Cardiac fibroblast (primary cell): ENCODE measurements around the gene HINT2.
A peak's percentile ranks its signal among the peaks of the same experiment; 100 is the strongest.

Experiments
- DNase-seq, 2 donors: peaks; one replicate each; pipeline versions ENCODE4 v3.0.0 to v3.0.0-alpha.2; 2010; ENCODE audit warnings: low read depth in 2 of 2
- H3K4me3 ChIP-seq, 2 donors: replicated peaks in 1 of 2; 1 replicate in 1 of 2; 2 replicates in 1 of 2; pipeline ENCODE4 v1.5.1; 2011; ENCODE audit warnings: low read depth in 2 of 2, low read length in 2 of 2, mild to moderate bottlenecking in 2 of 2, moderate library complexity in 1 of 2
- TF ChIP-seq, protein P1 (sequence below): IDR thresholded peaks from one replicate; pipeline ENCODE4 v1.5.1; 2011; ENCODE audit warnings: low read depth, mild to moderate bottlenecking, low read length, inconsistent platforms

Gene HINT2

DNA sequence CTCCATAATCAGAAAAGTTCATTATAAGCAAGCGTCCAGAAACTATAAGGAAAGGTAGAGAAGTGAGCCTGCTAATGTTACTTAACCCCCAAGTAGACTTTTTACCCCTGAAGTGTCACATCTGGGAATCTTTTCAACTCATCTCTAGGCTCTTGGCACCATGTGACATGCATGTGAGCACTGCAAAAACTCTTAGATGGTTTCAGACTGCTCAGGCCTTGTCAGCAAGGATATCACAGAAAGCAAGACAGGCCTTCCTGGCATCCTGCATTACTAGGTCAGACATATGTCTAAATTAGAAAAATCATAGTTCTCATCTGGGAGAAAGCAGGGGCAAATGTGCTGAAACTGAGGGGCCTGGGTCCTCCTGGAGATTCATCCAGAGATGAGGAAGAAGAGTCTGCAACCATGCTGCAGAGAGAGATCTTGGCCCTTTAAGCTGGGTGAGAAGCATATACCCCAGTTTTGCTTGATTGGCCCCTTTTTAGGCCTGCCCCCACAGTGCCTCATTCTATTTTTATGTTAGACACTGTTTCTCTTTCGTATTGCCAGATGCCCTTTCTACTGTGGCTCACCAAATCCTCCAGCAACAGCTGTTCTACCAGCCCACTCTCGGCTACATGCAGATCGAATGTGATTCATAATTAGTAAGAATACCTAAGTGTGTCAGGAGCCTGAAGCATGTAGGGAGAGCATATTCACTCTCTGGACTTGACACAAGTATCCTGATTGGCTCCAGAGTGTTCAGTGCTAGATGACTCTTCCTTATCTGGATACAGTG lies 33.1 kb upstream of the HINT2 start:
- DNase-seq = peak; percentile 47 to 93
- no peak overlapping the region for H3K4me3 ChIP-seq
- TF ChIP-seq, protein P1, sequence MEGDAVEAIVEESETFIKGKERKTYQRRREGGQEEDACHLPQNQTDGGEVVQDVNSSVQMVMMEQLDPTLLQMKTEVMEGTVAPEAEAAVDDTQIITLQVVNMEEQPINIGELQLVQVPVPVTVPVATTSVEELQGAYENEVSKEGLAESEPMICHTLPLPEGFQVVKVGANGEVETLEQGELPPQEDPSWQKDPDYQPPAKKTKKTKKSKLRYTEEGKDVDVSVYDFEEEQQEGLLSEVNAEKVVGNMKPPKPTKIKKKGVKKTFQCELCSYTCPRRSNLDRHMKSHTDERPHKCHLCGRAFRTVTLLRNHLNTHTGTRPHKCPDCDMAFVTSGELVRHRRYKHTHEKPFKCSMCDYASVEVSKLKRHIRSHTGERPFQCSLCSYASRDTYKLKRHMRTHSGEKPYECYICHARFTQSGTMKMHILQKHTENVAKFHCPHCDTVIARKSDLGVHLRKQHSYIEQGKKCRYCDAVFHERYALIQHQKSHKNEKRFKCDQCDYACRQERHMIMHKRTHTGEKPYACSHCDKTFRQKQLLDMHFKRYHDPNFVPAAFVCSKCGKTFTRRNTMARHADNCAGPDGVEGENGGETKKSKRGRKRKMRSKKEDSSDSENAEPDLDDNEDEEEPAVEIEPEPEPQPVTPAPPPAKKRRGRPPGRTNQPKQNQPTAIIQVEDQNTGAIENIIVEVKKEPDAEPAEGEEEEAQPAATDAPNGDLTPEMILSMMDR = no peak

DNA sequence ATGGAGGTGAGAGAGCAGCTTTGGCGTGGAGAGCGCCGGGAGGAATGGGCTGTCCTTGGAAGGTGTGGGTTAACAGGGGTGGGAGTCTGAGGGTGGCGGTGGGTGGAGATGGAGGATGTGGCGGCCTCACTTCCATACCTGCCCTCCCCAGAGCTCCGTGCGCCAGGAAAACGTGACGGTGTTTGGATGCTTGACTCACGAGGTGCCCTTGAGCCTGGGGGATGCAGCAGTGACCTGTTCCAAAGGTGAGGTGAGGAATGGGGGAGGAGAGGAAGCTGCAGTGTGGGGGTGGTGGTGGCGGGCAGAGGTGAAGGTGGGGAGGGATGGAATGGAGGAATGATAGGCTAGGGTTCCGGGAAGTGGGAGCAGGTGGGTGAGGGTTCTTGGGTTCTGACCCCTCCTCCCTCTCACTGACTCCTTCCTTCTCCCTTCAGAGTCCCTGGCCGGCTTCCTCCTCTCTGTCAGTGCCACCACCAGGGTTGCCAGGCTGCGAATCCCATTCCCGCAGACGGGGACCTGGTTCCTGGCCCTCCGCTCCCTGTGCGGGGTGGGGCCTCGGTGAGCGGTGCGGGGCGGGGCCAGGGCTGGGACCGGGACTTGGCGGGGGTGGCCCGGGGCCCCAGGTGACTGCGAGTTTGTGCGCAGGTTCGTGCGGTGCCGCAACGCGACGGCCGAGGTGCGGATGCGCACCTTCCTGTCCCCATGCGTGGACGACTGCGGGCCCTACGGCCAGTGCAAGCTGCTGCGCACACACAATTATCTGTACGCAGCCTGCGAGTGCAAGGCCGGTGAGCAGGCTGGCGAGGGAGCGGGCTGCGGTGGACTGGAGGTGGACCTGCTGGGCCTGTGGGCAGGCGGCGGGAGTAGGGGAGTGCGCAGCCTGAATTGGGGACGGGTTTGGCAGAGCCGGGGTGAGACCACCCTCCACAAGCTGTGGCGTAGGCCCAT lies 31.3 kb upstream of the HINT2 start:
- TF ChIP-seq, protein P1 = no peak
- DNase-seq = no peak
- no peak overlapping the region for H3K4me3 ChIP-seq

DNA sequence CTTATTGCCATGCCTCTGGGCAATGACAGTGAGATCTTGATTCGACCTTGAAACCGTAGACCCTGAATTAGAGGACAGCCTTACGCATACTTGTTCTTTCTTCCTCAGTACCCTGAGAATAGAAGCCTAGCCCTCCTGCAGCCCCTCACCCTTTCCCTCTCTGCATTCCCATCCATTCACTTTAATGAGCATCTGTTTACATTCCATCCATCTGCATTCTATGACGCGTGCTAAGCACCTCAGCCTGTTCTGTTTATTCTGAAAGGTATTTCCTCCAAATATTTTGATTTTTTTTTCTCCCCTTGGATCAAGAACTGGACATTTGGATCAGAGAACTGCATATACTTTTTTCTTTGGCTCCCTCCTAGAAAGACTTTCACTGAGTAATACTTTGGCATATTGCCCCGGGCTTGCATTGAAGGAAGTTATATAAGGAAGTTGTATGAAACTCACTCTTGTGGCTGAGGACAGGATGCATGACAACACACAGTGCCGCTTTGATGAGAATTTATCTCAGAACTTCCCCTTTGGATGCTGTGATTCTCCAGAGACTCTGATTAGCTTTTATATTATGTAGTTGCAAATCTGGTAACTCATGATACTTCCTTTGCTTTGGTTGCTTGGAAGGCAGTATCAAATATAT lies 29.9 kb upstream of the HINT2 start:
- DNase-seq = peak; percentile 94 to 95
- TF ChIP-seq, protein P1 = no peak
- no peak overlapping the region for H3K4me3 ChIP-seq

DNA sequence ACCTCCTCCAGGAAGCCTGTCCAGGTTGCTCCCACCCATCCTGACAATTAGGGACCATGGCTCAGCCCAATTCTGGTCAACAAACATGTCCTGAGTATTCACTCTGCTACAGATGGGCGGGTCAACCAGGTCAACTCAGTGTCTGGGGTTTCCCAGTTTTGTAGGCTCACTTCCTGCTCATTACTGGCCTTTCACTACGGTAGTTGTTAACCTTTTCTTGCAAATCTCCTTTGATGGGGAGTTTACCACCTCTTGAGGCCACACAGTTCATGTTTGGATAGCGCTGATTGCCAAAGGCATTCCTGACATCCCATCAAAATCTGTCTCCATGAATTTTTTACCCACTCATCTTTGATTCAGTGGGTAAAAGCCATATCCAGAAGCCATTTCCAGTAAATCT lies 28.0 kb upstream of the HINT2 start:
- H3K4me3 ChIP-seq = no peak overlapping the region
- TF ChIP-seq, protein P1 = no peak
- no peak for DNase-seq

DNA sequence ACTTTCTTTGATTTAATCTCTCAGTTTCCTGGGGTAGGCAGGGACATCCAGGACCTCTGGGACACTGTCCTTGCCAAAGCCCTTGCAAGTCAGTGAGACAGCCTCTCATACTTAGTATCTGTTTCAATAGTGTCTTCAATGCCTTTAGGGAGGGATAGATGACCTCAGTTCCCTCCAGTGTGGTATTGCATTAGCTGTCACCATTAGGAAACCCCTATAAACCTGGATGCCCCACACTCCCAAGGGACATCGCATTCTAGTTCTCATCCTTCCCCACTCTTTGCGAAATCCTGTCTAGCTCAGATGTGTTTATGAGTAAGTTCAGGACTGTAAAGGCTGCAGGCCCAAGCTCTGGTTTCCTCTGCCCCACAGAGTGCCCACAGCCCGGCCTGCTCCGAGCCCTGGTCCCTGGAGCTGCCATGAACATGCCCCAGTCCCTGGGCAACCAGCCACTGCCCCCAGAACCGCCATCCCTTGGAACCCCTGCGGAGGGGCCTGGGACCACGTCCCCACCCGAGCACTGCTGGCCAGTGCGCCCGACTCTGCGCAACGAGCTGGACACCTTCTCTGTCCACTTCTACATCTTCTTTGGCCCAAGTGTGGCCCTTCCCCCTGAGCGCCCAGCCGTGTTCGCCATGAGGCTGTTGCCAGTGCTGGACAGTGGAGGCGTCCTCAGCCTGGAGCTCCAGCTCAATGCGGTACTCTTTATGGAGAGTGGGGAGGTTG lies 27.3 kb upstream of the HINT2 start:
- peak in 1 of 2 donors; percentile 56 for DNase-seq
- no peak overlapping the region for H3K4me3 ChIP-seq
- TF ChIP-seq, protein P1 = no peak

DNA sequence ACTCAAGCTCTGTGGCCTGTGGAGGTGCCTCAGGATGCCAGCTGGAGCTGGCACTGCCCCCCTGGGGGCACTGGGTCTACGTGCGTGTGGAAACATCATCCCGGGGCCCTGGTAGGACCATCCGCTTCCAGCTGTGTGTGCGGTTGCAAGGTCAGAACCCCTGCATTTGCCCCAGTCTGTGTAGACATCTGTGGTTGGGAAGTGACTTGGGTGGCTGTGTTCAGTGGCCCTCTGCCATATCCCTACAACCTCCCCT lies 26.7 kb upstream of the HINT2 start:
- no peak overlapping the region for H3K4me3 ChIP-seq
- no peak for DNase-seq
- TF ChIP-seq, protein P1 = no peak
